Hepatocyte (in vitro differentiated cells): ENCODE measurements around the gene OLFML3. TPM values are rescaled to one million over a fixed set of nuclear protein-coding genes. Genes with fewer than 3 reads are reported as not detected.

Experiments
- DNase-seq: peaks from one replicate; pipeline ENCODE4 v3.0.0-alpha.2; 2016; ENCODE audit warnings: low spot score
- H2AFZ ChIP-seq: fragments of 200-600 bp; sonication (generic); 2 replicates; pipeline ENCODE4 v1.6.0; 2016; ENCODE audit warnings: antibody characterized with exemption, mild to moderate bottlenecking
- H3K27ac ChIP-seq: fragments of 200-600 bp; sonication (generic); 2 replicates; pipeline ENCODE4 v1.5.1; 2016; ENCODE audit warnings: mild to moderate bottlenecking
- H3K27me3 ChIP-seq: fragments of 200-600 bp; sonication (generic); 2 replicates; pipeline ENCODE4 v1.6.1; 2016
- H3K36me3 ChIP-seq: fragments of 200-600 bp; sonication (generic); replicated peaks from 2 replicates; pipeline ENCODE4 v1.5.1; 2016; ENCODE audit warnings: low read depth; ENCODE audit not compliant: insufficient read depth
- H3K4me1 ChIP-seq: fragments of 200-600 bp; sonication (generic); 2 replicates; pipeline ENCODE4 v1.5.1; 2016; ENCODE audit warnings: mild to moderate bottlenecking, moderate library complexity; ENCODE audit not compliant: insufficient read depth
- H3K4me2 ChIP-seq: fragments of 200-600 bp; sonication (generic); 2 replicates; pipeline ENCODE4 v1.6.0; 2016
- H3K4me3 ChIP-seq: fragments of 200-600 bp; sonication (generic); 2 replicates; pipeline ENCODE4 v1.5.1; 2016; ENCODE audit warnings: mild to moderate bottlenecking
- H3K79me2 ChIP-seq: fragments of 200-600 bp; sonication (generic); 2 replicates; pipeline ENCODE4 v1.6.0; 2017; ENCODE audit warnings: mild to moderate bottlenecking
- H3K9me2 ChIP-seq: fragments of 200-600 bp; sonication (generic); replicated peaks from 2 replicates; pipeline ENCODE4 v1.6.0; 2017; ENCODE audit warnings: mild to moderate bottlenecking; ENCODE audit not compliant: insufficient read depth
- H3K9me3 ChIP-seq: fragments of 200-600 bp; sonication (generic); 2 replicates; pipeline ENCODE4 v1.5.1; 2016; ENCODE audit warnings: low read depth, mild to moderate bottlenecking
- H4K20me1 ChIP-seq: fragments of 200-600 bp; sonication (generic); 2 replicates; pipeline ENCODE4 v1.6.0; 2016; ENCODE audit warnings: mild to moderate bottlenecking; ENCODE audit not compliant: insufficient read depth, poor library complexity, severe bottlenecking
- EZH2 ChIP-seq: fragments of 200-600 bp; sonication (generic); IDR thresholded peaks from 2 replicates; pipeline ENCODE4 v1.6.1; 2016; ENCODE audit warnings: antibody characterized with exemption, mild to moderate bottlenecking, borderline replicate concordance
- EZH2phosphoT487 ChIP-seq: fragments of 200-600 bp; sonication (generic); IDR thresholded peaks from one replicate; pipeline ENCODE4 v1.6.1; 2018; ENCODE audit warnings: antibody characterized with exemption, mild to moderate bottlenecking, low read depth, moderate library complexity; ENCODE audit not compliant: unreplicated experiment, severe bottlenecking
- WGBS: methylation state at CpG from one replicate; pipeline ENCODE4 v1.1.6; 2016; ENCODE audit warnings: low lambda C conversion rate; ENCODE audit errors: missing lambda C conversion rate; 5-methylcytosine and 5-hydroxymethylcytosine counted together
- polyA plus RNA-seq: library from polyadenylated mRNA; unstranded; fragments of >200 nt; fragmentation: Nextera tagmentation; extraction: Ambion mirVana; gene quantifications from 2 replicates; pipeline ENCODE4 v1.2.1, GENCODE V29; 2016
- total RNA-seq: library from RNA; depleted of rRNA; stranded (reverse); fragments of >200 nt; gene quantifications from 2 replicates; pipeline ENCODE4 v1.2.3, GENCODE V29; 2014
- TF ChIP-seq, protein P1 (sequence below): fragments of 200-600 bp; sonication (generic); IDR thresholded peaks from 2 replicates; pipeline ENCODE4 v1.5.1; 2016; ENCODE audit warnings: antibody characterized with exemption, mild to moderate bottlenecking; ENCODE audit not compliant: poor library complexity

The OLFML3 gene
- total and polyA plus RNA-seq, 2 experiments from 2014 or later, result 441 to 494 TPM

DNA sequence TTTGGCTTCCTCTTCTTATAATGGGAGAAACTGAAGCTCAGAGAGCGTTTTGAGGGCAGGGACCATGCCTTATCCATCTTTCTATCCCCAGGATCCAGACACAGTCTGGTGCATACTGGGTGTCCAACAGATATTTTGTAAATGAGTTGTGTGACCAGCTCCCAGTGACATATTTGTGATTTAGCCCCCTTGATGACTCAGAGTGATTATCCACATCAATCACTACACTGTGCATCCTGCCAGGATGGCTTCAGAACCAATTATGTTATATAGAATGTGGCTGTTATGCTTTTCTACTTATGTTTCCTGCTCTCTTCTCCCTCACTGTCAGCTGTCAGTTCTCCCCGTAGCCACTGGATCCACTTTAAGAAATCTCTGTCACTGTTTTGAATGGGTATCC is 11.3 kb downstream of the OLFML3 start:
- Histone ChIP-seq H3K9me3 (peaks cover 8% of the 10 kb centered on the region), H3K27me3 (no peaks in the 10 kb centered on the region), H3K79me2 (no peaks in the 10 kb centered on the region), H3K4me1 (no peaks in the 10 kb centered on the region), H4K20me1 (no peaks in the 10 kb centered on the region), H2AFZ (no peak overlapping the region), H3K4me2 (no peak overlapping the region), H3K27ac (no peak overlapping the region), H3K4me3 (no peak overlapping the region), H3K36me3 (no peaks in the 10 kb centered on the region), H3K9me2 (no peaks in the 10 kb centered on the region)
- TF ChIP-seq EZH2phosphoT487 (no peak), EZH2 (no peak)
- TF ChIP-seq, protein P1, sequence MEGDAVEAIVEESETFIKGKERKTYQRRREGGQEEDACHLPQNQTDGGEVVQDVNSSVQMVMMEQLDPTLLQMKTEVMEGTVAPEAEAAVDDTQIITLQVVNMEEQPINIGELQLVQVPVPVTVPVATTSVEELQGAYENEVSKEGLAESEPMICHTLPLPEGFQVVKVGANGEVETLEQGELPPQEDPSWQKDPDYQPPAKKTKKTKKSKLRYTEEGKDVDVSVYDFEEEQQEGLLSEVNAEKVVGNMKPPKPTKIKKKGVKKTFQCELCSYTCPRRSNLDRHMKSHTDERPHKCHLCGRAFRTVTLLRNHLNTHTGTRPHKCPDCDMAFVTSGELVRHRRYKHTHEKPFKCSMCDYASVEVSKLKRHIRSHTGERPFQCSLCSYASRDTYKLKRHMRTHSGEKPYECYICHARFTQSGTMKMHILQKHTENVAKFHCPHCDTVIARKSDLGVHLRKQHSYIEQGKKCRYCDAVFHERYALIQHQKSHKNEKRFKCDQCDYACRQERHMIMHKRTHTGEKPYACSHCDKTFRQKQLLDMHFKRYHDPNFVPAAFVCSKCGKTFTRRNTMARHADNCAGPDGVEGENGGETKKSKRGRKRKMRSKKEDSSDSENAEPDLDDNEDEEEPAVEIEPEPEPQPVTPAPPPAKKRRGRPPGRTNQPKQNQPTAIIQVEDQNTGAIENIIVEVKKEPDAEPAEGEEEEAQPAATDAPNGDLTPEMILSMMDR, result no peak
- no peak for DNase-seq
- WGBS, result 54% methylated on average over 2 of the region's 2 CpGs

DNA sequence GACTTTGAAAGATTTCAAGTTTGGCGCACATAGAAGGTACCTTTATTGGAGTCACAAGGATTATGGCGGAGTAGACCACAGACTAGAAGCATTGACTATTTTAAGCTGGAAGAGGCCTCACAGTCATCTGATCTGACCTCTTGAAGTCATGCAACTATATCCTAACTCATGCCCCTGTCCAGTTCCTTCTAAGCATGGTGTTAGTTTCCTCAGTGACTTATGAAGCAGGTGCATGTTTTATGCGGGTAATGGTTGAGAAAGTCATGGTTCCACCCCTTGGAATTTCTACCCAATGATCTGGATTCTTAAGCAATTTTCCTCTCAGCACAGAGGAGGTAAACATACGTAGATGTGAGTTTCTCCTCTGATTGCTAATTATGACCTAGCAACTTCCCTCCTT is 11.7 kb downstream of the OLFML3 start:
- H3K36me3 ChIP-seq, result no peaks in the 10 kb centered on the region
- no peaks in the 10 kb centered on the region for H3K27me3 ChIP-seq
- TF ChIP-seq EZH2, result no peak
- TF ChIP-seq, protein P1, result no peak
- TF ChIP-seq EZH2phosphoT487, result no peak
- no peak for DNase-seq
- H3K4me3 ChIP-seq, result no peak overlapping the region
- H2AFZ ChIP-seq, result no peak overlapping the region
- H3K4me1 ChIP-seq, result no peaks in the 10 kb centered on the region
- H3K27ac ChIP-seq, result no peak overlapping the region
- H3K79me2 ChIP-seq, result no peaks in the 10 kb centered on the region
- H3K4me2 ChIP-seq, result no peak overlapping the region
- 79% methylated on average over 4 of the region's 4 CpGs for WGBS
- H4K20me1 ChIP-seq, result no peaks in the 10 kb centered on the region
- peaks cover 9% of the 10 kb centered on the region for H3K9me3 ChIP-seq
- H3K9me2 ChIP-seq, result no peaks in the 10 kb centered on the region

DNA sequence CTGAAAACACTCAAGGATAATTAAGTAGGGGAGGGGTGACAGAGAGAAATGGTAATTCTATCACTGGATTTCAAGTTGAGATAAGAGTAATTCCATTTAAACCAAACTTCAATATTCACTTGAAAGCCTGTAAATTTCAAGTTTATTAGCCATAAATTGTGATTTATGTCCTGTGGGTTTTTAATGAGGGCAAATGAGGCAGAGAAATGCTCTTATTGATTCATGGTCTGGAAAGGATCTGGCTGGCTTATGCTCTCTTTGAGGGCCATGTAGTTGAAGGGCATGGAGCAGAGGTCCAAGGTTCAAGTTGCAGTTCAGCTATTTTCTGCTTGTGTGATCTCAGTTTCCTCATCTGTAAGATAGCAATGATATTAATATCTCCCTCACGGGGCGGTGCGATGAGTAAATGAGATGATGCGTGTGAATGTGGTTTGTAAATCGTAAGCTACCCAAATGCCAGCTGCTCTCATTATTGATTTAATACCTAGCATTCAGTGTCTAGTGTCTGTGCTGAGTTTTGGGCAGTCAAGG is 12.3 kb downstream of the OLFML3 start:
- WGBS, result 74% methylated on average over 5 of the region's 5 CpGs
- H2AFZ ChIP-seq, result no peak overlapping the region
- no peaks in the 10 kb centered on the region for H3K27me3 ChIP-seq
- H3K79me2 ChIP-seq, result no peaks in the 10 kb centered on the region
- H3K9me2 ChIP-seq, result no peaks in the 10 kb centered on the region
- peaks cover 9% of the 10 kb centered on the region for H3K9me3 ChIP-seq
- no peaks in the 10 kb centered on the region for H3K36me3 ChIP-seq
- no peak overlapping the region for H3K27ac ChIP-seq
- H3K4me1 ChIP-seq, result no peaks in the 10 kb centered on the region
- DNase-seq, result no peak
- no peak overlapping the region for H3K4me2 ChIP-seq
- no peaks in the 10 kb centered on the region for H4K20me1 ChIP-seq
- H3K4me3 ChIP-seq, result no peak overlapping the region
- TF ChIP-seq, protein P1, result no peak
- TF ChIP-seq EZH2 (no peak), EZH2phosphoT487 (no peak)
